Stimulated activated CD8-positive, alpha-beta memory T cell treated with anti-CD3 and anti-CD28 coated beads, Interleukin-12 subunit alpha, Interleukin-12 subunit beta, amount 100 ng/mL, for 24 hours (primary cell): ENCODE results near the gene VPS13D.

Source experiments
- DNase-seq: peaks from one replicate; pipeline ENCODE4 v3.0.0-alpha.2; 2020; ENCODE audit errors: extremely low read depth

VPS13D gene

GRCh38 chr1:12488666-12489354, 259.0 kb downstream of the VPS13D start:
- DNase-seq, result no peak

GRCh38 chr1:12490532-12491142, 260.8 kb downstream of the VPS13D start:
- no peak for DNase-seq

DNA sequence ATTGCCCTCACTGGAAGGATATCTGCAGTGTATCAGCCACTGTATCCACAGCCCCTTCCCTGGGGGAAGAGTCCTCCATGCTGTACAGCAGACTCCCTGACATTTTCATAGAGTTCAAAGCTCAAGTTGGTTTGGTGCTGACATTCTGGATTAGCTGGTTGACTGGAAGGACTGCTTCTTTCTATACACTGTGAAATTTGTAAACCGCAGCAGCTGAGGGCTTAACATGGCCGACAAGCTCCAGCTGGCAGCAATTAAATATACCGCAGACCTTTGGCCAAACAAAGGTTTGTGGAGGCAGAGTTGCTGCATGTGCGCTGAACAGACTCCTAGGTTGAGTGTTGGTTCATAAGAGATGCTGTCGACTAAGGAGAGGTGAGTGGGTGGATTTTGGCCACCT, 261.8 kb downstream of the VPS13D start:
- DNase-seq, result no peak

GRCh38 chr1:12495725-12496124, 265.9 kb downstream of the VPS13D start:
- no peak for DNase-seq

DNA sequence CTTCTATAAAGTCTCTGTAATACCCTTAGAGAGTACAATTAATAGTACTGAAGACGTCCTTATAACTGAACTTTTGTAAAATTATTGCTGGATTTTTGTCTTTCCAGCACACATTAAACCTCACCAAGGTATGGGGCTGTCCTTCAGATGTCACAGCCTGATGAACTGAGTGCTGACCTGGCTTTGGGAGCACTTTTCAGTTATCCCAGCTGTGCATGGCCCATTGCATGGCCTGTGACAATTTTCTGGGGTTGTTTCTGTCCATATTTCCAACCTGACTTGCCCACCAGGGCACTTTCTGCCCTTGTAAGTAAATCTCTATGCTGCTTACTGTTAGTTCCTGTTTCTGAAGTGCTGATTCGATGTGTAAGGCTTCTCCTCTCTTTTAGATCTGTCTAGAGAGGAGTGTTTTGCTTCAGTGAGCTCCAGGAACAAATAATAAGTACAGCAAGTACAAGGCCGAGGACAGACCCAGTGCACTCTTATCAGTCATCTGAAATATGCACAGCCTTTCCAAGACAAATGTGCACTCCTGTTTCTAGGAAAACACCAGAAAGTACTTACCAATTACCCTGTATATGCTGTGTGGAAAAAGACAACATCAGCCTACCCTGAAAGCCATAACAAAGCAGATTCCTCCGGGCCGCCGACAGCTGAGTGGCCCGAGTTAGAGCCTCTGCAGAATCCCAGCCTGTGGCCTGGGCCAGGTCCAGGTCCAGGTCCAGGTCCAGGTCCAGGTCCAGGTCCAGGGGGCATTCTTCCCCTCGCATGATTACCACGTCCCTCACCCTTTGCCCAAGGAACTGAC, 266.5 kb downstream of the VPS13D start:
- no peak for DNase-seq

DNA sequence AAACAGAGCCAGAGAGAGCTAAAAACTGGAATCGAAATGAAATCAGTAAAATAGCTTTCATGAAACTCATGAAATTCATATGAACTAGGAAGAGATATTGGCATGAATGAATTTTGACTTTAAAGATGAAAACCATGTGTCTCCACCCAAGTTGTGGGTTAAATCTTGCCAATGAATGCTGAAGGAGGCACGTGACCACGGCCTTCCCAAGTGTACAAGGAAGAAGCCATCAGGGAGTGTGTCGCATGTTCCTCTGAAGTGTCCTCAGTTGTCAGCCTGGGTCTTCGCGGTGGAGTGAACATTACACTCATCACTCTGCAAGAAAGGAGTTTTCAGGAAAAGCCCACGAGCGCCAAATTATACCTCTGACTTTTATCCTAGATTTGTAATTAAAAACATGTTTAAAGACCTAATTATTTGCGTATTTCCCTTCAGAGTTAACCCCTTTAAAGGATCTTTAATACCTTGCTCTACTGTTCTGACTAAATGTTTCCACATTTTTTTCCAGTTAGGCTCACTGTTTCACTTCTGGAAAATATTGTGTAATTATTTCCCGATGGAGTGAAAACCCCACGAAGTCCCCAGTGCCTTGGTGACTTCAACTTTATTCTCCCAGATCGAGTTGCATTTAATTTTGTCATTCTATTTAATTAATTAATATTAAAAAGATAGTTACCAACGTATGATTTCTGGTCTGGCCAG, 269.9 kb downstream of the VPS13D start:
- DNase-seq, result no peak

GRCh38 chr1:12501661-12502060, 271.8 kb downstream of the VPS13D start:
- DNase-seq, result no peak

GRCh38 chr1:12502336-12503109, 272.7 kb downstream of the VPS13D start:
- DNase-seq, result no peak

DNA sequence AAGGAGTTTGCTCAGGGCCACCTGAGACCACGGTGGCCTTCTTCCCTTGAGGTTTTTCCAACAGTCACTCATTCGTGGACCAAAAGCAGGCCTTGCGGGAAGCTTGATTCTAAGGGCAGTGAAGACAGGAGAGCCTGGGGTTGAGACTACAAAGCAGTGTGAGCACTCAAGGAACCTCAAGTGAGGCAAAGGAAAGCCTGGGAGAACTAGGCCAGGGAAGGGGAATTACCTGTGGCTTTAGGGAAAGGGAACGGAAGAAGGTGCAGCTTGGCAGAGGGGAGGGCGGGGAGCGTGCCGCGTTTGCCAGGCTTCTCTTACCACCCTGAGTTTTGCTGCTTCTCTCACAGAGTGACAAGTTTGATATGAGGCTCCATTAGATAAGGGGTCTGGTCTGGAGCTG, 273.9 kb downstream of the VPS13D start:
- DNase-seq, result no peak

GRCh38 chr1:12504601-12505000, 274.8 kb downstream of the VPS13D start:
- DNase-seq, result no peak

DNA sequence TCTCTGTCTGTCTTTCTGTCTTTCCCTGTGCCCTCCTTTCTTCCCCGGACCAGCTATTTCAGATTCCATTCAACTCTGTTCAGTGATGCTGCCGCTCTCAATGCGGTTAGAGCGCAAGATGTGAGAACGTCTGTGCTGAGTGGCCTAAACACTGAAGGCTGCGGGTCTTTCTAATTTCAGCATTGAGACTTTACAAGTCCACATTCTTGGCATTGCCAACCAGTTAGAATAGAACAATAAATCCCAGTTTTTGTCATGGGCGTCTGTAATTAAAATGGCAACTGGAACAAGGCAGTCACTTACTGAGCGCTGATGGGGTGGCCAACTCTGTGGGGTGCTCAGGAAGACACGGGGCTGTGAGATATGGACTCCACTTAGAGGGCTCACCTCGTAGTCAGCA, 275.4 kb downstream of the VPS13D start:
- no peak for DNase-seq

GRCh38 chr1:12505639-12506280, 275.9 kb downstream of the VPS13D start:
- DNase-seq, result no peak

DNA sequence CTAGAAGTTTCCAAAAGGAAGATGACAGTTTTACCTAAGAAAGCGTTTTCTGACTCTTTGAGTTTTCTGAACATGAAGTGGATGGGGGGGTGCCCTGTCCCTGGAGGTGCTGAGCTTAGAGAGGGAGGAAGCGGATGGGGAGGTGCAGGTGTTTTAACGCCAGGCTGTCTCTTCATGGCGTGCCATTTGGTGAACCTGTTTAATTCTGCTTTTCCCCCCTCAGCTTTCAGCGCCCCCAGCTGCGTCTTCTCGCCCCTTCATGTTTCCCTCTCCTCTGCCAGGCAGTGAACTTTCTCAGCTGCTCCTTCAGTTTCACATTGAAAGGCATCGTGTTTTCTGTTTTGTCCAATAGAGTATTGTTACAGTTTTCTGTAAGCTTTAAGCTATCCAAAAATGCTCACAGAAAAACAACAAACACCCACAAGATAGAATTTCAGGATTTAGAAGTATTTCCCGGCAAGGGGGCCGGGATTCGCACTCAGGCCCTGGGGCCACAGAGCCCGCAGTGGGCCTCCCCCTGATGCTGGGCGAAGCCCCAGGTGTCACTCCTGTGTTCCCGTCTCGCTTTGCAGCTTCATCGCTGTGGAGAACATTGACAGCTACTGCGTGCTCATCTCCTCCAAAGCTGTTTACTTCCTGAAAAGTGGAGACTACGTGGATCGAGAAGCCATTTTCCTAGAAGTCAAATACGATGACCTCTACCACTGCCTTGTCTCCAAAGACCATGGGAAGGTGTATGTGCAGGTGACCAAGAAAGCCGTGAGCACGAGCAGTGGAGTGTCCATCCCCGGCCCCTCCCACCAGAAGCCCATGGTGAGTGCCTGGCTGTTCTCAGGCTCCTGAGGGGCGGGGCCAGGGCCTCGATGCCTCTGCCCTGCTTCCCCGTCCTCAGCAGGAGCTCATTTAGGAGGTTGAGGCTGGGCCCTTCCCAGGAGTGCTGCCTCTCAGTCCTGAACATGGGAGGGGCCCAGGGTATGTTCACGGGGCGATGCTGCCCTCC, 276.8 kb downstream of the VPS13D start:
- DNase-seq, result no peak

DNA sequence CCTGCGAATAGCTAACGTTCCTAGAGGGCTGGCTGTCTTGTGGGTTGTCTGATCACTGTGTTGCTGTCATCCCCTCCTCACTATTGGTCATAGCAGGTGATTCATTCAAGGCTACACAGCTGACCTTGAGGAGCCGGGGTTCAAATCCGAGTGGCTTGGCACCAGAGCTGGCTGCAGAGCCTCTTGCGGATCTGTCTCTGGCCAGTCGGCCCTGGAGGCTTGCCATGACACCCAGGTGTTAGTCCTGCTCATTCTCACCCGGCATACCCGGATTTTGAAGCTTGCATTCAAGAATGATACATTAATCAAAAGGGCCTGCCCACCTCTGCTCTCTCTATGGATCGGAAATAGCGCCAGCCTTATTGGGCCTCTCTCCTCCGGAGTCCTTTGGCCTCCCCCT, 277.8 kb downstream of the VPS13D start:
- no peak for DNase-seq

- no peak for DNase-seq
Observed at GRCh38 chr1:12508849-12509248, 279.0 kb downstream of the VPS13D start.

DNA sequence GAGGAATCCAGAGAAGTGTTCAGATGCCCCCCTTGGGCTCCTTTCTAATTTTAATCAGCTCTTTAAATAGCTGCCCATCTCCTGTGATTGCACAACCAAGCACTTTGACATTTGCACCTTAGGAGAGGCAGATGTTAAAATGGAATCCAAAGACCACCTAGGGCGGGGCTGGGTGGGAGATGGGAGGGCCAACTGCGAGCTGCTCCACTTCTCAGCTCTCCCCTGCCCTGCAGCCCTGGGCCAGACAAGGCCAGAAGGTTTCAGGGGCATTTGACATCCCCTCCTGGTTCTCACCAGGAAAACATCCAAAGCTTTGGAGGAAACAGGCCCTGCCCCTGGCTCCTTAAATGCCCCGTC, 281.3 kb downstream of the VPS13D start:
- no peak for DNase-seq

DNA sequence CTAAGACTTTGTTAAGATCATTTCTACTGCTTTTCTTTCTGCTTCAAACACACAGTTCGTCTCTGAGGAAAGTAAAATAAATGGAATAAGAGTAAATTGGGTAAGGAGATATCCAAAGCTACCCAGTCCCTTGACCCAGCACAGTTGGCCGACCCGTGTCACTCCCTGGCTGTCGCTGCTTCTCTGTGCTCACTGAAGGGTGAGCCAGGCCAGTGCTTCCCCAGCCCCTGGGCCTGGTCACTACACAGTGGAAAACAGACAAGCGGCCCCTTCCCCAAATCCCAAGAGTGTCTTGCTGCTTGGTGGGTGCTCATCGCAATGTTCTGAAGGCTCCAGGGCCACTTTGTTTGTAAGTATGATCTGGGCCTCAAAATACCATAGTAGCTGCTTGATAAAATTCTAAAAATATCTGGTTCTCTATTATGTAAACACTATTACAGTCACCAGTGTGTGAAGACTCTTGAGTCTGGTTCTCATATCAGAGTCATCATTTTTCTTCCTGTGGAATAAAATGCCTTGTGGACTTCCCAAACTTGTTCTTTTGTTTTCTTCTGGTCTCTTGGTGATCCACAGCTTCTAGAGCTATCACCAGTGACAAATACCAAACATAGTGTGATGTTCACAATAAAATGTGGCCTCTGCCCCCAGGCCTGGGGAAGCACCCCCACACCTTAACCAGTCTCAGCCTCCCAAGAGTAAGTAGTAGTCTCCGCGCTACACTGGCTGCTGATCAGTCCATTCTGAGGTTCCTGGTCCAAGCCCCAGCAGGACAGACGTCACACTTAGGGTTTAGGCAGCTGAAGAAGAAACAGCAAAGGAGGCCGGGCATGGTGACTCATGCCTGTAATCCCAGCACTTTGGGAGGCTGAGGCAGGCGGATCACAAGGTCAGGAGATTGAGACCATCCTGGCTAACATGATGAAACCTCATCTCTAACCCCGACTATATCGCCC, 282.0 kb downstream of the VPS13D start:
- DNase-seq, result no peak

DNA sequence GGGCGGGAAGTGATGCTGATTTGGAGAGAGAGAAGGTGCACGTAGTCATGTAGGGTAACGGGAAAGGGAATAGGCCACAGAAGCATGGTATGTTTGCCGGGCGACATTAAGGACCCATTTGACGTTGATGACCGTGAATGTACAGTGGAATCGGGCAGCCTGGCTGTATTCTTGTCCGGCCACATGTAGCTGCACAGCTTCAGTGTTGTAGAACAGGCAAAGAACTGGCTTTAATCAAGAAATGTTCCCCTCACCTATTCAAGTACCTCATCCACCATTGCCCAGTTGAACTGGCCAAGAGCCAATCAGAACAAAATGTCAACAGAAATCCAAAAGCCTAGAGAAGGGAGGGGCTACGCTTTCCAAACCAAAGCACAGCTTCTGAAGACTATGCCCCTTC, 283.4 kb downstream of the VPS13D start:
- DNase-seq, result no peak

GRCh38 chr1:12514590-12514989, 284.8 kb downstream of the VPS13D start:
- no peak for DNase-seq
